HS-27A (cell line): ENCODE measurements around the gene PPP2R5C.

Source experiments
- DNase-seq: peaks from one replicate; pipeline ENCODE4 v3.0.0-alpha.2; 2012; ENCODE audit warnings: low read depth, missing footprints

Gene PPP2R5C

GRCh38 chr14:101950100-101950499 is 188.6 kb downstream of the PPP2R5C start:
- DNase-seq = no peak

DNA sequence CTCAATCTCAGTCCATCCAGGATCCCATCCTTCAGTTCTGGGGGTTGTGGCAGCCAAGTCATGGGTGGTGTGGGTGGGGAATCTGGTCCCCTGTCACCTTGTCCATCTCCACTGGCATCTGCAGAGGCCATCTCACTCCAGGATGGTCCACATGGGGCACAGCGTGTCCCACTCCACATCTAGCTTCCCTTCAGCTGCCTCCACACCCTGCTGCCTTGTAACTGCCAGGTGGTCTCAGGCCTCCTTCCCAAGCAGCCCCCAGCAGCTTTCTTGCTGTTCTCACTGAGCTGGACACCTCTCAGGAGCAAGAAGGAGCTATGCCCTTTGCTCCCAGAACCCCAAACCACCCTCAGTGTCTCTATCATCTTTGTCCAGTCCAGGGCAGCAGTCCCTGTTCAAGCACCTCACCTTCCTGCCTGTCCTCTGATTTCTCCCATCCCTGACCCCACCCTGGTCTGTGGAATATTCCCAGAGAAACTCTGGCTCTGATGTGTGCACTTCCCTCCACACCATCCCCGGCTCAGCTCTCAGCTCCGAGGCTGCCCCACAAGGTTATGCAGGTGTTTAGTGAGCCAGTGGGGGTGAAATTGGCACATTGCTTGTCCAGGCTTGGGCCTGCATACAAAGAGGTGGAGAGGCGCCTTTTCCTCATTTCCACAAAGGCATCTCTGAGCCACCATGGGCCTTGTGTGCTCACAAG is 189.2 kb downstream of the PPP2R5C start:
- DNase-seq = no peak

- no peak for DNase-seq
Measured at GRCh38 chr14:101953151-101953550, 191.6 kb downstream of the PPP2R5C start.

GRCh38 chr14:101954501-101954900 is 193.0 kb downstream of the PPP2R5C start:
- DNase-seq = no peak

- no peak for DNase-seq
Measured at GRCh38 chr14:101955695-101956161, 194.2 kb downstream of the PPP2R5C start.

DNA sequence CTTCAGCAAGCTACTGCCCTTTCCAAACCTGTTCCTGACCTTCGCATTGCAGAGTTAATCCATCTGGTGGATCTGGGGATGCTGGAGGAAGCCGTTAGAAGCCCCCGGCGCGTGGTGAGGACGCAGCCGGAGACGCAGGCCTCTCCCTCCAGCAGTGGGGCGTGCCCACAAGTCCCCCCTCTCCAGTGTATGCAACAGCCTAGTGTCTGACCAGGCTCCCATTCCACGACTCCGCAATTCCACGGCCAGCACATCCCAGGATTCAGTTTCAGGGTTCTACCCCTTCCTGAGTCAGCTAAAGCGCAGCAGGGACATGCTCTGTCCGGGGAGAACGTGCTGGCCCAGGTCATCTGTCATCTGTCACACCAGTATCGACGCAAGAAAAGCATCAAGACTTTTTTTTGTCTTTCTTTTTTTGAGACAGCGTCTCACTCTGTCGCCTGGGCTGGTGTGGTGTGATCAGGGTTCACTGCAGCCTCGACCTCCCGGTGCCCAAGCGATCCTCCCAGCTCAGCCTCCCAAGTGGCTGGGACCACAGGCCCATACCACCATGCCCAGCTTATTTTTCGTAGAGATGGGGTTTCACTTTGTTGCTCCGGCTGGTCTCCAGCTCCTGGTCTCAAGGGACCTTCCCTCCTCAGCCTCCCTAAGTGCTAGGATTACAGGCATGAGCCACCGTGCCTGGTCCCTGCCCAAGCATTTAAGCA is 194.8 kb downstream of the PPP2R5C start:
- DNase-seq = no peak

DNA sequence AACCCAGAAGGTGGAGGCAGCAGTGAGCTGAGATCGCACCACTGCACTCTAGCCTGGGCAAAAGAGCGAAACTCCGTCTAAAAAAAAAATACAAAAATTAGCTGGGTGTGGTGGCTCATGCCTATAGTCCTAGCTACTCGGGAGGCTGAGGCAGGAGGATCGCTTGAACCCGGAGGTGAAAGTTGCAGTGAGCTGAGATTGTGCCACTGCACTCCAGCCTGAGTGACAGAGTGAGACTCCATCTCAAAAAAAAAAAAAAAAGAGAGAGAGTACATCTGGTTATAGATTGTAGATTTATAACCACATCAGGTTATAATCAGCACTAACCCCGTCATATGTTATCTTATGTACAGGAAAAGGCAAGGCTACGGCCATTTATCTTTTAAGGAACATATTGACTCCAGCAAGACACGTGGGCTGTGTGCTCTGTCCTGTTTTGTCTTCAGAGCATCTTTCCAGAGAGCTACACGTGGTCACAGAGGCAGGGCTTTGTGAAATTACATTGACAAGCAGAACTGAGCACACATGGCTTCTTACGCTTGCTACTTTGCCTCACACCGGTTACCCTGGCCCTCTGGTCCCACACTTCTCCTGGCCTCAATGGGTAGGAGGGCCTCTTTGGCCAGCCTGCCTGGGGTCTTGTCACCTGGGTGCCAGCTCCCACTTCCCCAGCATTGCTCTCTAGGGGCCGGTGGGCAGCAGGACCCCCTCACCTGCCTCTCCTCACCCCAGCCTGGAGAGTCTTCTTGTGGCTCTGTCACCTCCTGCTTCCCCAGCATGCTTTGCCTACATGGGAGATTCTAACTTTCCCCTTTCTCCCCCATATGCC is 196.1 kb downstream of the PPP2R5C start:
- no peak for DNase-seq

DNA sequence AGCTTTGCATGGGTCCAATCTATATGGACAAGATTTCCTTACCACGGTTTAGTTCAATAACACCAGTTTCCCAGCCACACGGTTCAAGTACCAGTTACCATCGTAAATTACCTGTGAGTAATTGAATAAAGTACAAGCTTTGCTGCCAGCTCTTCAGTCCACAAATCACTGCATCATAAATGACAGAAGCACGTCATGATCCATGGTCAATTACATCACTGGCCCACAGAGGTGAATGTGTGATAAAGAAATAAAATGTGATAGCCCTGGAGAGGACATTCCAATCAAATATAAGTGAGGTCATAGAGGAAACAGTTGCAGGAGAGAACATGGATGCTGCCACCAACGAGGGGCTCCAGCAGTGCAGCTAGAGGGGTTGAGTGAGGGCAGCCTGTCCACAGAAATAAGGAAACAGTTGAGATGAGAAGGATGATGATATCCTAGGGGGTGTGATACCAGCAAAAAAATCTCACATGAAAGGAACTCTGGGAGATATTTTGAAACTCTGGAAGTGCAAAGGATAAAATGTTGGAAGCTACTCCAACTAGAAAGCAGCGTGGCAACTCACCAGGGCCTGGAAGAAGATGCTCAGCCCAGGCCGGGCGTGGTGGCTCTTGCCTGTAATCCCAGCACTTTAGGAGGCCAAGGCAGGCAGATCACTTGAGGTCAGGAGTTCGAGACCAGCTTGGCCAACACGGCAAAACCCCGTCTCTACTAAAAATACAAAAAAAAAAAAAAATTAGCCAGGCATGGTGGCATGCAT is 197.1 kb downstream of the PPP2R5C start:
- DNase-seq = no peak

GRCh38 chr14:101959277-101959676 is 197.8 kb downstream of the PPP2R5C start:
- no peak for DNase-seq

DNA sequence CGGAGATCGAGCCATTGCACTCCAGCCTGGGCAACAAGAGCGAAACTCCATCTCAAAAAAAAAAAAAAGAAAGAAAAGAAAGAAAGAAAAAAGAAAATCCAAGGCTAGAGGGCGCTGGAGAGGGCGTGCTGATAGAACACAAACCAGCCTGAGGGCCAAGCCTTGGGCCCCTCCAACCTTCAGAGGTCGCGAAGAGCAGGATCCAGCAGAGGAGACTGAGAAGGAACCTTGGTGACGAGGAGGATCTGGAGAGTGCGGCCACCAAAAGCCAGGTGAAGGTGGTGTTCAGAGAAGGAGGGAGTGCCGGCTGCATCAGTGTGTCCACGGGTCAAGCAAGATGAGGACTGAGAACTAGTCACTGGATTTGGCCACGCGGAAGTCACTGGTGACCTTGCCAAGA is 198.7 kb downstream of the PPP2R5C start:
- no peak for DNase-seq

GRCh38 chr14:101961011-101961721 is 199.7 kb downstream of the PPP2R5C start:
- no peak for DNase-seq

- DNase-seq = no peak
Measured at GRCh38 chr14:101961746-101962502, 200.4 kb downstream of the PPP2R5C start.

DNA sequence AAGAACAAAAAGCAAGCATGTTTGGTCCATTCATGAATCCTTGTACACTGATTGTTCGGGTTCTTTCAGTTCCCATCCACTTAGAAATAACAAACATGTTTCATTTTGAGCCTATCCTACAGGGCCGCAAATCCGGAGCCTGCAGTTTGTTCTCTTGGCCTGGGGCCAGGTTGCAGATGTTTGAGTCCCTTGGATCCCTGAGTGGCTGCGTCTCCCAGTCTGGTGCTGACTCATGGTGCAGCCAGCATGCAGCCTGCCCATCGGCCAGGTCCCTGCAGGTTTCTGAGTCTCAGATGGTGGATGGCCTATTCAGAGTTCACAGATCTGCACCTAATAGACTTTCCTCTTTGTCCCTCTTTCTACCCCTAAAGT is 201.0 kb downstream of the PPP2R5C start:
- peak; percentile 77 for DNase-seq

- DNase-seq = no peak
Measured at GRCh38 chr14:101963052-101963451, 201.5 kb downstream of the PPP2R5C start.

DNA sequence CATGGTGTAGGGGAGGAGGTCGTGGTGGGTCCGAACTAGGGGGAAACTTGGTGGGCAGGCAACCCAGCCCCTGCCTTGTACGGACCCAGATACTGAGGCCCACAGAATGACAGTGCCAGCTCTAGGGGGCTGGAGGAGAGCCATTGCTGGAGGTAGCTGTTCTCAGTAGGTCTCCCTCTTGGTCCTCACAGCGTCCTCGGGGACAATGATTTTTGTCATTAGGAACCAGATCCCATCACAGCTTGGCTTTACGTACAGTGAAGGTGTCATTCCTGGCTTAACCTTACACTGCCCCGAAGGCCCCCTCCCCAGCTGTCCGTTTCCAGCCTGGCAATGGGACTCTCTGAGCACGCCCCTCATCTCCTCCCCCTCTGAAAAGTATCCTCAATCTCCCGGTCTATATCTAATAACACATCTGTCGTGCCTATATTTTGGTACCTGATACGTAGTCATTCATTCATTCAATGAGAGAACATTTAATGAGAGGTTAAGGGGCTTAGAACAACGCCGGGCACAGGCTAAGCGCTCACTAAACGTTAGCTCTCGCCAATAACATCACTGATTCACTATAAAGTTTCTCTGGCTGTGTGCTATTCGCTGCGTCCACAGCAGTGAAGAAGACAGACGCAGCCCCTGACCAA is 202.3 kb downstream of the PPP2R5C start:
- DNase-seq = no peak

DNA sequence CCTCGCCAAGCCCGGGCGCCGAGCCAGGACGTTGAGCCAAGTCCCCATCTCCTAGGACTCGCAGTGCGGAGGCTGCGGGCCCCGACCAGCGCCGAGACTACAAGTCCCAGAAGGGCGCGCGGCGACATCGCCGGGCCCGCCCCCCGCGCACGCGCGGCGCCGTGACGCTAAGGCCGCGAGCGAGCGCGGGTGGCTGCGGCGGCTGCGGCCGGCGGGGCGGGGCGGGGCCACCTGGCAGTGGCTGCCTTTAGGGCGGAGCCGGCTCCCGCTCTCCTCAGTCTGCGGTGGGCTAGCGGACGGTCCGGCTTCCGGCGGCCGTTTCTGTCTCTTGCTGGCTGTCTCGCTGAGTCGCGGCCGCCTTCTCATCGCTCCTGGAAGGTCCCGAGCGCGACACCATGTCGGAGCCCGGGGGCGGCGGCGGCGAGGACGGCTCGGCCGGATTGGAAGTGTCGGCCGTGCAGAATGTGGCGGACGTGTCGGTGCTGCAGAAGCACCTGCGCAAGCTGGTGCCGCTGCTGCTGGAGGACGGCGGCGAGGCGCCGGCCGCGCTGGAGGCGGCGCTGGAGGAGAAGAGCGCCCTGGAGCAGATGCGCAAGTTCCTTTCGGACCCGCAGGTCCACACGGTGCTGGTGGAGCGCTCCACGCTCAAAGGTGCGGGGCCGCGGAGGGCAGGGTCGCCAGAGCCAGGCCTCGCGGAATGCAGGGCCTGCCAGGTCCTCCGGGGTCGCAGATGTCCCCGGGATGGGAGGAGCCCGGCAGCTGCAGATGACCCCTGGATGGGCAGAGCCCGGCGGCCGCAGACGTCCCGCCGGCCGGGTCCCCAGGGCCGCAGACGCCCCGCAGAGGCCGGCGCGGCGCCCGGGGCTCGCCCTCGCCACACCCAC is 203.0 kb downstream of the PPP2R5C start, which contains the start of gene DYNC1H1:
DYNC1H1 (plus strand) TSS at position 277 of the 884 bp plus-strand sequence; CDS start at position 396, 119 bp downstream.
- no peak for DNase-seq

GRCh38 chr14:101965181-101965544 is 203.7 kb downstream of the PPP2R5C start:
- DNase-seq = no peak

DNA sequence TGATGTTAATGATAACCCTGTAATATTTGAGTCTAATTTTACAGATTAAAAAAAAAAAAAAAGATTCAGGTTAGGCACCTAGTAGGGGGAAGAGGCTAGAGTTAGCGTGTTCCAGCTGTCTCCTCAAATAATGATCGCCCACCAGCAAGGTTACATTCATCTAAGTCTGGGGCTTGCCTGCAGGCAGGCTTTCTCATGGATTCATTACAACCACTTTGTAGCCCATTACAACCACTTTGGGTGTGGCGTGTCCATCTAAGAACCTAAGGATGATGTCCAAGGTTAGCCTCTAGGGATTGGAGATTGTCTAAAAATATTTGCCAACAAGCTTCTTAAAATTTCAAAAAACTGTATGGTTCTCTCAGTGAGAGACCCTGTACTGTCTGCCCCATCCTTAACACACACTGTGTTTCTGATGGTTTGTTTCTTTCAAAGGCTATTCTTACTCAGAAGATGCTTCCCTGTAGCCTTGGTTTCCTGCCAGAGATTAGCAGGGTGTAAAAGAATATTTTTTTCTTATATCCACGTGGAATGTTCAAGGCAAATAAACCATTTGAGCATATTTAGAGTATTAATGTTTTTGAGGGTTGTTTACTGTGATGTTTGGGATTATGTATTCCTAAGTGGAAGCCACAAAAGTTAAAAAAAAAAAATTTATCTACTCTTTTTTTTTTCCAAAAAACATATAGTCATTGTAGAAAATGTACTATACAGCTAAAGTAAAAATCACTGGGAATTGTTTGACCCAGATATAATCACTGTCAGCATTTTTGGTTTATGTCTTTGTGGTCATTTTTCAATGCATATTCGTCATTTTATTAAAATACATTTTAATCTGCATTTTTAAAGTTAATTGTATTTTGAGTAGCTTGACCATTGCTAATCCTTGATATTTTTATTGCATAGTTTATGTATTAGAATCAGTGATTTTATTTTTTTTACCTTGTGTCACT is 204.5 kb downstream of the PPP2R5C start:
- no peak for DNase-seq
